GM18520 (cell line): ENCODE measurements around the gene MLX.
"Not testable (repeated sequence)": the region's sequence is repeated elsewhere in the genome, so short reads cannot be mapped to it uniquely, and the experiment has no call there.

Experiments
- ATAC-seq: cut with Tn5 transposase; IDR thresholded peaks from one replicate; pipeline ENCODE4 v1.9.1; 2021; ENCODE audit not compliant: unreplicated experiment

The MLX gene

GRCh38 chr17:42617956-42618431, 51.1 kb downstream of the MLX start:
- no peak for ATAC-seq

- peak; percentile 38 for ATAC-seq
Measured at GRCh38 chr17:42618442-42619150, 51.7 kb downstream of the MLX start.

- ATAC-seq: not testable (repeated sequence)
Measured at GRCh38 chr17:42621987-42622386, 55.1 kb downstream of the MLX start.
